Hepatocyte (in vitro differentiated cells): ENCODE measurements around the gene KRTAP5-2. TPM values are rescaled to one million over a fixed set of nuclear protein-coding genes. Genes with fewer than 3 reads are reported as not detected.

Experiments used
- DNase-seq: peaks from one replicate; pipeline ENCODE4 v3.0.0-alpha.2; 2016; ENCODE audit warnings: low spot score
- H2AFZ ChIP-seq: fragments of 200-600 bp; sonication (generic); 2 replicates; pipeline ENCODE4 v1.6.0; 2016; ENCODE audit warnings: antibody characterized with exemption, mild to moderate bottlenecking
- H3K27ac ChIP-seq: fragments of 200-600 bp; sonication (generic); 2 replicates; pipeline ENCODE4 v1.5.1; 2016; ENCODE audit warnings: mild to moderate bottlenecking
- H3K27me3 ChIP-seq: fragments of 200-600 bp; sonication (generic); 2 replicates; pipeline ENCODE4 v1.6.1; 2016
- H3K36me3 ChIP-seq: fragments of 200-600 bp; sonication (generic); replicated peaks from 2 replicates; pipeline ENCODE4 v1.5.1; 2016; ENCODE audit warnings: low read depth; ENCODE audit not compliant: insufficient read depth
- H3K4me1 ChIP-seq: fragments of 200-600 bp; sonication (generic); 2 replicates; pipeline ENCODE4 v1.5.1; 2016; ENCODE audit warnings: mild to moderate bottlenecking, moderate library complexity; ENCODE audit not compliant: insufficient read depth
- H3K4me2 ChIP-seq: fragments of 200-600 bp; sonication (generic); 2 replicates; pipeline ENCODE4 v1.6.0; 2016
- H3K4me3 ChIP-seq: fragments of 200-600 bp; sonication (generic); 2 replicates; pipeline ENCODE4 v1.5.1; 2016; ENCODE audit warnings: mild to moderate bottlenecking
- H3K79me2 ChIP-seq: fragments of 200-600 bp; sonication (generic); 2 replicates; pipeline ENCODE4 v1.6.0; 2017; ENCODE audit warnings: mild to moderate bottlenecking
- H3K9me2 ChIP-seq: fragments of 200-600 bp; sonication (generic); replicated peaks from 2 replicates; pipeline ENCODE4 v1.6.0; 2017; ENCODE audit warnings: mild to moderate bottlenecking; ENCODE audit not compliant: insufficient read depth
- H3K9me3 ChIP-seq: fragments of 200-600 bp; sonication (generic); 2 replicates; pipeline ENCODE4 v1.5.1; 2016; ENCODE audit warnings: low read depth, mild to moderate bottlenecking
- H4K20me1 ChIP-seq: fragments of 200-600 bp; sonication (generic); 2 replicates; pipeline ENCODE4 v1.6.0; 2016; ENCODE audit warnings: mild to moderate bottlenecking; ENCODE audit not compliant: insufficient read depth, poor library complexity, severe bottlenecking
- EZH2 ChIP-seq: fragments of 200-600 bp; sonication (generic); IDR thresholded peaks from 2 replicates; pipeline ENCODE4 v1.6.1; 2016; ENCODE audit warnings: antibody characterized with exemption, mild to moderate bottlenecking, borderline replicate concordance
- EZH2phosphoT487 ChIP-seq: fragments of 200-600 bp; sonication (generic); IDR thresholded peaks from one replicate; pipeline ENCODE4 v1.6.1; 2018; ENCODE audit warnings: antibody characterized with exemption, mild to moderate bottlenecking, low read depth, moderate library complexity; ENCODE audit not compliant: unreplicated experiment, severe bottlenecking
- WGBS: methylation state at CpG from one replicate; pipeline ENCODE4 v1.1.6; 2016; ENCODE audit warnings: low lambda C conversion rate; ENCODE audit errors: missing lambda C conversion rate; 5-methylcytosine and 5-hydroxymethylcytosine counted together
- polyA plus RNA-seq: library from polyadenylated mRNA; unstranded; fragments of >200 nt; fragmentation: Nextera tagmentation; extraction: Ambion mirVana; gene quantifications from 2 replicates; pipeline ENCODE4 v1.2.1, GENCODE V29; 2016
- total RNA-seq: library from RNA; depleted of rRNA; stranded (reverse); fragments of >200 nt; gene quantifications from 2 replicates; pipeline ENCODE4 v1.2.3, GENCODE V29; 2014
- TF ChIP-seq, protein P1 (sequence below): fragments of 200-600 bp; sonication (generic); IDR thresholded peaks from 2 replicates; pipeline ENCODE4 v1.5.1; 2016; ENCODE audit warnings: antibody characterized with exemption, mild to moderate bottlenecking; ENCODE audit not compliant: poor library complexity

KRTAP5-2 gene
- total and polyA plus RNA-seq, 2 experiments from 2014 or later, result not detected

DNA sequence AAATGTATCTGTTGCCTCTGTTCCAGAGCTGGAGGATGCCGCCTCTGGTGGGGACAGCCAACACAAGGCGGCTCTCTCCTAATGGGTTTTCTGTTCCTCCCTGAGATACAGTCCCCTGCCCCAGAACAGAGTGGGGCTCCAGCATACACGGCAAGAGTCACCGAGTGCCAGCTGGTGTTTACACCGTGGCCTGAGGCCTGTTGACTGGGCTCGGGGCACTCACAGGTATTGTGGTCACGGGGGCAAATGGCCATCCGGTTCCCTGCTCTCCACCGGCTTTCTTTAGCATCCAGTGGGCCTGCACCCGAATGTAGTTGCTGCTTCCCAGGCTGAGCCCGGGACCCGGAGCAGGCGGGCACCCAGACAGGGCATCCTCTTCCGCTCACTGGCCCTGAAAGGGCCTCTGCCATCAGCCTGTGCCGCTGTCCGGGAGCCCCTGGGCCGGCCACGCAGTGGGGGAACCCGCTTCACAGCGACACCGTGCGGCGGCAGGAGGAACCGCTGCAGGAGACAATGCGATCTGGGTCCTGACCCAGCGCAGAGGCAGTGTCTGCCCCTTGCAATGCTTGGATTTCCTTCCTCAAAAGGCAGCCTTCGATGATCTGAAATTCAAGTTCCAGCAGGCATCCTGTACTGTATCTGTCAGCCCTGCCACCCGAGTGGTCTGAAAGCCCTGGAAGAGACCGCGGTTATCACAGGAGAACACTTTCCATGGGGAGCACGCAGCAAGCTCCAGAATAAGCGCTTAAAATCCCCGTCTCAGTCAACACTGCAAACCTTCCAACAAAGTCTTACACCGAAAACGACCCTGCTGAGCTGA lies 30.6 kb upstream of the KRTAP5-2 start:
- no peak overlapping the region for H2AFZ ChIP-seq

DNA sequence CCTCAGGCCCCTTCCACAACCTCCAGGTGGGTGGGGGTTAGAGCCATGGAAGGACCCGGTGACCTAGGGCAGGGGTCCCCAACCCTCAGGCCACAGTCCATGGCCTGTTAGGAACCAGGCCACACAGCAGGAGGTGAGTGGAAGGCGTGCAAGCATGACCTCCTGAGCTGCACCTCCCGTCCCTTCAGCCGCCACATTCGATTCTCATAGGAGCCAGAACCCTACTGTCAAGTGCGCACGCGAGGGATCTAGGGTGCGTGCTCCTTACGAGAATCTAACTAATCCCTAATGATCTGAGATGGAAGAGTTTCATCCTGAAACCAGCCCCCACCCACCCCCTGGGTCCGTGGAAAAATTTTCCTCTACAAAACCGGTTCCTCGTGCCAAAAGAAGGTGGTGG lies 27.4 kb upstream of the KRTAP5-2 start:
- peaks cover 9% of the 10 kb centered on the region for H3K27me3 ChIP-seq

More for the DNA sequence above, 30.6 kb upstream of the KRTAP5-2 start:
- DNase-seq, result peak; percentile 75
- Histone ChIP-seq H3K9me2 (no peaks in the 10 kb centered on the region), H3K27ac (no peak overlapping the region), H3K36me3 (no peaks in the 10 kb centered on the region), H3K4me3 (no peak overlapping the region), H4K20me1 (no peaks in the 10 kb centered on the region), H3K9me3 (no peaks in the 10 kb centered on the region), H3K27me3 (peaks cover 11% of the 10 kb centered on the region), H3K4me2 (no peak overlapping the region), H3K4me1 (no peaks in the 10 kb centered on the region), H3K79me2 (no peaks in the 10 kb centered on the region)
- TF ChIP-seq, protein P1, sequence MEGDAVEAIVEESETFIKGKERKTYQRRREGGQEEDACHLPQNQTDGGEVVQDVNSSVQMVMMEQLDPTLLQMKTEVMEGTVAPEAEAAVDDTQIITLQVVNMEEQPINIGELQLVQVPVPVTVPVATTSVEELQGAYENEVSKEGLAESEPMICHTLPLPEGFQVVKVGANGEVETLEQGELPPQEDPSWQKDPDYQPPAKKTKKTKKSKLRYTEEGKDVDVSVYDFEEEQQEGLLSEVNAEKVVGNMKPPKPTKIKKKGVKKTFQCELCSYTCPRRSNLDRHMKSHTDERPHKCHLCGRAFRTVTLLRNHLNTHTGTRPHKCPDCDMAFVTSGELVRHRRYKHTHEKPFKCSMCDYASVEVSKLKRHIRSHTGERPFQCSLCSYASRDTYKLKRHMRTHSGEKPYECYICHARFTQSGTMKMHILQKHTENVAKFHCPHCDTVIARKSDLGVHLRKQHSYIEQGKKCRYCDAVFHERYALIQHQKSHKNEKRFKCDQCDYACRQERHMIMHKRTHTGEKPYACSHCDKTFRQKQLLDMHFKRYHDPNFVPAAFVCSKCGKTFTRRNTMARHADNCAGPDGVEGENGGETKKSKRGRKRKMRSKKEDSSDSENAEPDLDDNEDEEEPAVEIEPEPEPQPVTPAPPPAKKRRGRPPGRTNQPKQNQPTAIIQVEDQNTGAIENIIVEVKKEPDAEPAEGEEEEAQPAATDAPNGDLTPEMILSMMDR, result peak; percentile 87
- no peak for TF ChIP-seq EZH2
- WGBS, result 38% methylated on average over 35 of the region's 35 CpGs

GRCh38 chr11:1624621-1625020 lies 26.5 kb upstream of the KRTAP5-2 start:
- no peaks in the 10 kb centered on the region for H3K4me1 ChIP-seq
- H3K9me3 ChIP-seq, result no peaks in the 10 kb centered on the region
- H4K20me1 ChIP-seq, result no peaks in the 10 kb centered on the region
- no peak overlapping the region for H3K27ac ChIP-seq
- H3K4me3 ChIP-seq, result no peak overlapping the region
- H3K36me3 ChIP-seq, result no peaks in the 10 kb centered on the region
- H2AFZ ChIP-seq, result no peak overlapping the region
- no peak for TF ChIP-seq EZH2
- TF ChIP-seq, protein P1, result no peak
- TF ChIP-seq EZH2phosphoT487, result no peak
- H3K4me2 ChIP-seq, result no peak overlapping the region
- H3K9me2 ChIP-seq, result no peaks in the 10 kb centered on the region
- H3K27me3 ChIP-seq, result peaks cover 7% of the 10 kb centered on the region
- 83% methylated on average over 16 of the region's 16 CpGs for WGBS
- DNase-seq, result no peak
- H3K79me2 ChIP-seq, result no peaks in the 10 kb centered on the region

More for the DNA sequence above, 27.4 kb upstream of the KRTAP5-2 start:
- H2AFZ ChIP-seq, result no peak overlapping the region
- H3K9me3 ChIP-seq, result no peaks in the 10 kb centered on the region
- no peaks in the 10 kb centered on the region for H3K9me2 ChIP-seq
- no peak overlapping the region for H3K4me3 ChIP-seq
- no peaks in the 10 kb centered on the region for H3K4me1 ChIP-seq
- H4K20me1 ChIP-seq, result no peaks in the 10 kb centered on the region
- WGBS, result 94% methylated on average over 13 of the region's 13 CpGs
- no peak overlapping the region for H3K27ac ChIP-seq
- TF ChIP-seq EZH2, result no peak
- no peak for TF ChIP-seq EZH2phosphoT487
- TF ChIP-seq, protein P1, result no peak
- H3K4me2 ChIP-seq, result no peak overlapping the region
- DNase-seq, result no peak
- no peaks in the 10 kb centered on the region for H3K36me3 ChIP-seq
- no peaks in the 10 kb centered on the region for H3K79me2 ChIP-seq
